ENCODE data around the gene TMEM37.

GRCh38 chr2:119435953-119436297 is 4.3 kb downstream of the TMEM37 start:
- TF ChIP-seq POLR2A (IDR thresholded peaks at IDR 0.05) = no peak
- TF ChIP-seq, protein P1, sequence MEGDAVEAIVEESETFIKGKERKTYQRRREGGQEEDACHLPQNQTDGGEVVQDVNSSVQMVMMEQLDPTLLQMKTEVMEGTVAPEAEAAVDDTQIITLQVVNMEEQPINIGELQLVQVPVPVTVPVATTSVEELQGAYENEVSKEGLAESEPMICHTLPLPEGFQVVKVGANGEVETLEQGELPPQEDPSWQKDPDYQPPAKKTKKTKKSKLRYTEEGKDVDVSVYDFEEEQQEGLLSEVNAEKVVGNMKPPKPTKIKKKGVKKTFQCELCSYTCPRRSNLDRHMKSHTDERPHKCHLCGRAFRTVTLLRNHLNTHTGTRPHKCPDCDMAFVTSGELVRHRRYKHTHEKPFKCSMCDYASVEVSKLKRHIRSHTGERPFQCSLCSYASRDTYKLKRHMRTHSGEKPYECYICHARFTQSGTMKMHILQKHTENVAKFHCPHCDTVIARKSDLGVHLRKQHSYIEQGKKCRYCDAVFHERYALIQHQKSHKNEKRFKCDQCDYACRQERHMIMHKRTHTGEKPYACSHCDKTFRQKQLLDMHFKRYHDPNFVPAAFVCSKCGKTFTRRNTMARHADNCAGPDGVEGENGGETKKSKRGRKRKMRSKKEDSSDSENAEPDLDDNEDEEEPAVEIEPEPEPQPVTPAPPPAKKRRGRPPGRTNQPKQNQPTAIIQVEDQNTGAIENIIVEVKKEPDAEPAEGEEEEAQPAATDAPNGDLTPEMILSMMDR (IDR thresholded peaks at IDR 0.05) = no peak

Data from tibial nerve (tissue), 3 donors.